Adipocyte (in vitro differentiated cells): ENCODE results near the gene HOXD10.

ENCODE experiments used
- DNase-seq: peaks from one replicate; pipeline ENCODE4 v3.0.0-alpha.2; 2015; ENCODE audit warnings: low read depth
- H3K27me3 ChIP-seq: replicated peaks from 2 replicates; pipeline ENCODE4 v1.7.0; 2013; ENCODE audit warnings: mild to moderate bottlenecking, low read length, moderate library complexity; ENCODE audit not compliant: control insufficient read depth, insufficient read depth
- H3K36me3 ChIP-seq: 2 replicates; pipeline ENCODE4 v1.7.0; 2013; ENCODE audit warnings: low read length, mild to moderate bottlenecking, moderate library complexity; ENCODE audit not compliant: control insufficient read depth, insufficient read depth, severe bottlenecking
- H3K4me1 ChIP-seq: 2 replicates; pipeline ENCODE4 v1.7.0; 2013; ENCODE audit warnings: mild to moderate bottlenecking, low read length, moderate library complexity; ENCODE audit not compliant: control insufficient read depth, insufficient read depth
- H3K4me3 ChIP-seq: 2 replicates; pipeline ENCODE4 v1.7.0; 2013; ENCODE audit warnings: mild to moderate bottlenecking, low read length, moderate library complexity
- H3K9ac ChIP-seq: 2 replicates; pipeline ENCODE4 v1.7.0; 2013; ENCODE audit warnings: mild to moderate bottlenecking, low read length, moderate library complexity
- H3K9me3 ChIP-seq: 2 replicates; pipeline ENCODE4 v1.7.0; 2013; ENCODE audit warnings: mild to moderate bottlenecking, low read length, moderate library complexity; ENCODE audit not compliant: control insufficient read depth

Gene HOXD10

GRCh38 chr2:176163672-176164056 is 47.1 kb downstream of the HOXD10 start:
- H3K4me3 ChIP-seq, result no peak overlapping the region
- H3K9me3 ChIP-seq, result no peaks in the 10 kb centered on the region
- no peak for DNase-seq
- peaks cover 9% of the 10 kb centered on the region for H3K4me1 ChIP-seq
- H3K36me3 ChIP-seq, result no peaks in the 10 kb centered on the region
- H3K27me3 ChIP-seq, result no peaks in the 10 kb centered on the region
- H3K9ac ChIP-seq, result no peak overlapping the region

GRCh38 chr2:176164201-176164600 is 47.6 kb downstream of the HOXD10 start:
- Histone ChIP-seq H3K9ac (no peak overlapping the region), H3K9me3 (no peaks in the 10 kb centered on the region), H3K4me3 (no peak overlapping the region), H3K4me1 (peaks cover 9% of the 10 kb centered on the region), H3K36me3 (no peaks in the 10 kb centered on the region), H3K27me3 (no peaks in the 10 kb centered on the region)
- no peak for DNase-seq

- Histone ChIP-seq H3K9me3 (no peaks in the 10 kb centered on the region), H3K4me1 (peaks cover 9% of the 10 kb centered on the region), H3K4me3 (no peak overlapping the region), H3K9ac (no peak overlapping the region), H3K36me3 (no peaks in the 10 kb centered on the region), H3K27me3 (no peaks in the 10 kb centered on the region)
- DNase-seq, result no peak
Measured at GRCh38 chr2:176164611-176165369, 48.2 kb downstream of the HOXD10 start.

DNA sequence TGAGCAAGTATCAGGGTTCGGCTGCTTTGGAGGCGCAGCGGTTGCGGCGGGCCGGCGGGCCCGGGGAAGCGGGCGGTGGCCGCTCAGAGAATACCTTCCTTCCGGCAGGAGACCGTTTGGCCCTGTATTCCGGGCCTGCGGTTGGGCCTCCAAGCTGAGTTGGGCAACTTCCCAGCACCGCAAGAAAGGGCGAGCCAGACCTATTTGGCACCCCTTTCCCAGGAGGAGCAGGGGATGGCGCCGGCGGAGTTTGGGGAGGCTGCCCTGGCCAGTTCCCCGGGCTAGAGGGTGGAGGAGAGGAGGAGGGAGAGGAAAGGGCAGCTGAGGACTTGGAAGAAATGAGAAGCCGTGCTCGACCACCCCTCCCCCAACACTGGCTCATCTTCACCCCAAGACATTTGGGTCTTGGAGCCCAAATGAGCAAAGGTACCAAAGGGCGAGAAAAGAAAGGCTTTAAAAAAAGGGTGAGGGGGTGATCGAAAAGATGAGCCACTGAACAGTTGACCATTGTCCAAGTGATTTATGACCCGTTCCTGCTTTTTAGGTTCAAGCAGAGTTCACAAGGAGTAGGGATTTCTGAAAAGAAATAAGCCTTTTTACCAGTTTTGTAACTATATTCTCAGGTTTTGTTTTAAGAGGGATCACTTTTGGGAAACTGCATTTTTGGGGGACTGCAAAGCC is 48.9 kb downstream of the HOXD10 start:
- Histone ChIP-seq H3K36me3 (no peaks in the 10 kb centered on the region), H3K4me1 (peaks cover 9% of the 10 kb centered on the region), H3K9ac (no peak overlapping the region), H3K27me3 (no peaks in the 10 kb centered on the region), H3K4me3 (no peak overlapping the region), H3K9me3 (no peaks in the 10 kb centered on the region)
- DNase-seq, result no peak

DNA sequence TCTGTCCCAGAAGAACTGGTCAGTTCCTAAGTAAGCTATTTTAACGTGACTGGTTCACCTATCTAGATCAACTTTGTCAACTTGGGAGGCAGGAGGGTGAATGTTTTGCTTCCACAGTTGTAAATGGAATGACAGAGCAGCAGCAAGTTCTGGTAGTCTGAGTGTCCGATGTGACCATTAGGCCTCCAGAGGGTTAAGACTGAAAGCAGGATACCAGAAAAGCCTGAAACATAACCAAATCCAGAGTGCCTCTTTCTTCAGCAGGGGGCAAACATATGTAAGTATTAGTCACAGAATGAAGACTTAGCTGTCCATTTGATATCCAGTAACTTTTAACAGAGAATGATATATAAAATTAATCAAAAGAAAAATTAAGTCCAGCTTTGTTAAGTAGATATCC is 49.7 kb downstream of the HOXD10 start:
- no peaks in the 10 kb centered on the region for H3K9me3 ChIP-seq
- H3K9ac ChIP-seq, result no peak overlapping the region
- no peak overlapping the region for H3K4me3 ChIP-seq
- peaks cover 9% of the 10 kb centered on the region for H3K4me1 ChIP-seq
- H3K36me3 ChIP-seq, result no peaks in the 10 kb centered on the region
- DNase-seq, result no peak
- no peaks in the 10 kb centered on the region for H3K27me3 ChIP-seq

- no peaks in the 10 kb centered on the region for H3K36me3 ChIP-seq
- no peak overlapping the region for H3K9ac ChIP-seq
- no peaks in the 10 kb centered on the region for H3K27me3 ChIP-seq
- no peak for DNase-seq
- no peaks in the 10 kb centered on the region for H3K9me3 ChIP-seq
- peaks cover 3% of the 10 kb centered on the region for H3K4me1 ChIP-seq
- no peak overlapping the region for H3K4me3 ChIP-seq
Measured at GRCh38 chr2:176167398-176167797, 50.8 kb downstream of the HOXD10 start.

DNA sequence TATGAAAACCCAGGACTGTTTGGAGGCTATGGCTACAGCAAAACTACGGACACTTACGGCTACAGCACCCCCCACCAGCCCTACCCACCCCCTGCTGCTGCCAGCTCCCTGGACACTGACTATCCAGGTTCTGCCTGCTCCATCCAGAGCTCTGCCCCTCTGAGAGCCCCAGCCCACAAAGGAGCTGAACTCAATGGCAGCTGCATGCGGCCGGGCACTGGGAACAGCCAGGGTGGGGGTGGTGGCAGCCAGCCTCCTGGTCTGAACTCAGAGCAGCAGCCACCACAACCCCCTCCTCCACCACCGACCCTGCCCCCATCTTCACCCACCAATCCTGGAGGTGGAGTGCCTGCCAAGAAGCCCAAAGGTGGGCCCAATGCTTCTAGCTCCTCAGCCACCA is 52.6 kb downstream of the HOXD10 start:
- Histone ChIP-seq H3K4me3 (no peak overlapping the region), H3K27me3 (no peaks in the 10 kb centered on the region), H3K36me3 (no peaks in the 10 kb centered on the region), H3K4me1 (peaks cover 6% of the 10 kb centered on the region), H3K9me3 (no peaks in the 10 kb centered on the region), H3K9ac (no peak overlapping the region)
- no peak for DNase-seq
